HepG2 (cell line): ENCODE data around the gene ZNF416. TPM values are rescaled to one million over a fixed set of nuclear protein-coding genes. Genes with fewer than 3 reads are reported as not detected.
A peak's percentile ranks its signal among the peaks of the same experiment; 100 is the strongest.

ENCODE experiments used
- ATF1 ChIP-seq: IDR thresholded peaks from 2 replicates; pipeline ENCODE4 v1.6.1; 2016; ENCODE audit warnings: mild to moderate bottlenecking, control low read depth
- BHLHE40 ChIP-seq: IDR thresholded peaks from 2 replicates; pipeline ENCODE4 v1.6.1; 2011; ENCODE audit warnings: low read length, improper control_type of control experiment
- CC2D1A ChIP-seq: sonication (generic); formaldehyde crosslinking; IDR thresholded peaks from 2 replicates; pipeline ENCODE4 v1.8.1; 2023; ENCODE audit warnings: mild to moderate bottlenecking, missing genetic modification reagents
- DZIP1 ChIP-seq: sonication (generic); formaldehyde crosslinking; IDR thresholded peaks from 2 replicates; pipeline ENCODE4 v1.5.0; 2020; ENCODE audit warnings: mild to moderate bottlenecking, missing genetic modification reagents
- ELF3 ChIP-seq: IDR thresholded peaks from 2 replicates; pipeline ENCODE4 v1.6.1; 2016; ENCODE audit warnings: missing genetic modification reagents, missing compliant biosample characterization
- FLYWCH1 ChIP-seq: sonication (generic); formaldehyde crosslinking; IDR thresholded peaks from 2 replicates; pipeline ENCODE4 v1.8.1; 2023; ENCODE audit warnings: mild to moderate bottlenecking, missing genetic modification reagents
- GABPB1 ChIP-seq: IDR thresholded peaks from 2 replicates; pipeline ENCODE4 v1.6.1; 2016; ENCODE audit warnings: mild to moderate bottlenecking, missing genetic modification reagents, moderate library complexity, missing compliant biosample characterization
- GLMP ChIP-seq: sonication (generic); formaldehyde crosslinking; IDR thresholded peaks from 2 replicates; pipeline ENCODE4 v1.9.0; 2021; ENCODE audit warnings: missing genetic modification reagents, mild to moderate bottlenecking, borderline replicate concordance
- HNF4A ChIP-seq: sonication (generic); formaldehyde crosslinking; IDR thresholded peaks from 2 replicates; pipeline ENCODE4 v1.4.0; 2020; ENCODE audit warnings: missing genetic modification reagents
- KAT7 ChIP-seq: IDR thresholded peaks from 2 replicates; pipeline ENCODE4 v1.6.1; 2018; ENCODE audit warnings: borderline replicate concordance, missing compliant biosample characterization
- MEIS1 ChIP-seq: sonication (generic); formaldehyde crosslinking; IDR thresholded peaks from 2 replicates; pipeline ENCODE4 v1.9.0; 2021; ENCODE audit warnings: mild to moderate bottlenecking, missing genetic modification reagents, moderate library complexity, borderline replicate concordance
- MXD3 ChIP-seq: IDR thresholded peaks from 2 replicates; pipeline ENCODE4 v1.6.1; 2016; ENCODE audit warnings: mild to moderate bottlenecking, missing biosample characterization, missing genetic modification reagents
- NFYB ChIP-seq: sonication (generic); formaldehyde crosslinking; IDR thresholded peaks from 2 replicates; pipeline ENCODE4 v1.4.0; 2020; ENCODE audit warnings: missing genetic modification reagents
- PRPF4 ChIP-seq: fragments of 200-400 bp; formaldehyde crosslinking; IDR thresholded peaks from 2 replicates; pipeline ENCODE4 v1.6.1; 2016; ENCODE audit warnings: low read length, low read depth; ENCODE audit not compliant: poor library complexity, severe bottlenecking
- RFX1 ChIP-seq: fragments of 450-650 bp; IDR thresholded peaks from 2 replicates; pipeline ENCODE4 v1.6.1; 2017
- SIN3A ChIP-seq: IDR thresholded peaks from 2 replicates; pipeline ENCODE4 v1.6.1; 2011; ENCODE audit warnings: low read depth, mild to moderate bottlenecking, control low read depth, low read length, borderline replicate concordance
- SP2 ChIP-seq: sonication (generic); formaldehyde crosslinking; IDR thresholded peaks from 2 replicates; pipeline ENCODE4 v1.5.1; 2020; ENCODE audit warnings: mild to moderate bottlenecking, missing genetic modification reagents
- WIZ ChIP-seq: sonication (generic); formaldehyde crosslinking; IDR thresholded peaks from 2 replicates; pipeline ENCODE4 v1.5.1; 2020; ENCODE audit warnings: mild to moderate bottlenecking, missing genetic modification reagents
- ZBTB33 ChIP-seq: sonication (generic); formaldehyde crosslinking; IDR thresholded peaks from 2 replicates; pipeline ENCODE4 v1.4.0; 2020; ENCODE audit warnings: missing genetic modification reagents
- ZFY ChIP-seq: sonication (generic); formaldehyde crosslinking; IDR thresholded peaks from 2 replicates; pipeline ENCODE4 v1.4.0; 2020; ENCODE audit warnings: missing genetic modification reagents
- ZNF501 ChIP-seq: sonication (generic); formaldehyde crosslinking; IDR thresholded peaks from 2 replicates; pipeline ENCODE4 v1.5.1; 2020; ENCODE audit warnings: mild to moderate bottlenecking, moderate library complexity, missing genetic modification reagents
- ZNF510 ChIP-seq: sonication (generic); formaldehyde crosslinking; IDR thresholded peaks from 2 replicates; pipeline ENCODE4 v1.4.0; 2020; ENCODE audit warnings: low read depth, mild to moderate bottlenecking, missing genetic modification reagents
- ZNF784 ChIP-seq: sonication (generic); formaldehyde crosslinking; IDR thresholded peaks from 2 replicates; pipeline ENCODE4 v1.5.1; 2020; ENCODE audit warnings: missing genetic modification reagents, mild to moderate bottlenecking, borderline replicate concordance
- ZNF883 ChIP-seq: sonication (generic); formaldehyde crosslinking; IDR thresholded peaks from 2 replicates; pipeline ENCODE4 v1.5.1; 2020; ENCODE audit warnings: mild to moderate bottlenecking, missing genetic modification reagents; ENCODE audit errors: not compliant biosample characterization
- polyA plus RNA-seq, 8 experiments: library from polyadenylated mRNA; depleted of rRNA in 3 of 8; stranded (reverse) in 7 of 8; unstranded in 1 of 8; fragments of >200 nt; fragmentation: Illumina TruSeq in 4 of 8; extraction: Trizol in 4 of 8; gene quantifications; 2 replicates each; pipeline versions ENCODE4 v1.2.1 to v1.2.3, GENCODE V29; 2011 to 2016; ENCODE audit warnings: low read depth in 4 of 8, missing spikeins in 1 of 8, mixed read lengths in 1 of 8; ENCODE audit not compliant: insufficient read depth in 1 of 8
- total RNA-seq, 5 experiments: library from RNA; depleted of rRNA; stranded (reverse); fragments of >200 nt; fragmentation: Illumina TruSeq; extraction: Trizol; gene quantifications; 2 replicates each; pipeline ENCODE4 v1.2.3, GENCODE V29; 2016; ENCODE audit warnings: low read depth in 1 of 5

The ZNF416 gene
- total and polyA plus RNA-seq, 2 of the 13 experiments (the other 11 are each of a cell fraction or from before 2014, with no cell fraction given): 1.5 to 5.3 TPM

GRCh38 chr19:57559404-57560025, 19.2 kb downstream of the ZNF416 start, which contains the start of gene ZNF550 (continued):
- TF ChIP-seq ZBTB33 (CRISPR knock-in tag) (no peak), ELF3 (CRISPR knock-in tag) (peak; percentile 50; the same call in 1 of the 2 replicates), MEIS1 (CRISPR knock-in tag) (0 out of 2 replicates have a peak, but pooled peaks have one; percentile 47), PRPF4 (no peak), KAT7 (CRISPR knock-in tag) (peak; percentile 41; the same call in 1 of the 2 replicates), DZIP1 (no peak), ZFY (CRISPR knock-in tag) (peak; percentile 83), ZNF784 (peak; percentile 40; the same call in 1 of the 2 replicates), FLYWCH1 (CRISPR knock-in tag) (no peak), ZNF510 (CRISPR knock-in tag) (peak; percentile 68; the same call in 1 of the 2 replicates), BHLHE40 (no peak), GLMP (CRISPR knock-in tag) (no peak), SP2 (peak; percentile 94), NFYB (peak; percentile 36; the same call in 1 of the 2 replicates), ZNF883 (peak; percentile 19), ATF1 (peak; percentile 87), MXD3 (CRISPR knock-in tag) (no peak), RFX1 (no peak), HNF4A (no peak), GABPB1 (CRISPR knock-in tag) (peak; percentile 99), CC2D1A (CRISPR knock-in tag) (no peak), ZNF501 (CRISPR knock-in tag) (0 out of 2 replicates have a peak, but pooled peaks have one; percentile 29), WIZ (CRISPR knock-in tag) (peak; percentile 40; the same call in 1 of the 2 replicates), SIN3A (peak; percentile 88; the same call in 1 of the 2 replicates)
